Right lung (tissue), 5 donors: Measurements from ENCODE around the gene PTPRM. TPM values are rescaled to one million over a fixed set of nuclear protein-coding genes. Genes with fewer than 3 reads are reported as not detected.

Experiments used
- DNase-seq, 2 donors: peaks; one replicate each; pipeline ENCODE4 v3.0.0-alpha.2; 2013
- polyA plus RNA-seq, 5 donors: library from polyadenylated mRNA; unstranded; fragments of 120-200 nt; gene quantifications; one replicate each; pipeline versions ENCODE4 v1.2.1 to v1.2.3, GENCODE V29; 2013; ENCODE audit warnings: inconsistent platforms in 1 of 5, low replicate concordance in 1 of 5; ENCODE audit not compliant: insufficient read length in 5 of 5, insufficient read depth in 1 of 5

PTPRM gene
- polyA plus RNA-seq, 5 donors = 81.3 to 105 (median 93.0) TPM

DNA sequence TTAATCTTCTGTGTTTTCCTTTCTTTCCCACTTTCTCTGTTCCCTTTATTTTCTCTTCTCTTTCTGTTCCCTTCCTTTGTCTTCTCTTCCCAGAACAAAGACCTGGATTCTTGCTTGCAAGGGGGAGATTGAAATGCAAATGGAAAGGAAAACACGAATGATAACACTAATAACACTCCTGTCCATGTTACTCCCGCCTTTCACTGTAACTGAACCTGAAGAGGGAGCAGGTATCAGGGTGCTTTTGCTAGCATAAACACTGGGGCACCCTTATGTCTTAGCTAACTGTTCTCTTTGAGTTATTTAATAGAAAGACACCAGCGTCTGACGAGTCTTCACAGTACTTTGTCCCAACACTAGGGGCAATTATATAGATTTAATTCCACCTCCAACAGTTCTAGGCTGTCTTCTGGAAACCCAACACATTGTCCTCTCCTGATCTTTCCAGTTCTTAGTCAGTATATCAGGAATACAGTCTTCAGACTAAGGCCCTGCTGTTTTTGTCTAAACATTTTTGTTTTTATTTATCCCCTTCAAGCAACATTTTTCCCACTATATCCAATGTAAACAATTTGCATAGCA is 99.2 kb downstream of the PTPRM start:
- no peak for DNase-seq

DNA sequence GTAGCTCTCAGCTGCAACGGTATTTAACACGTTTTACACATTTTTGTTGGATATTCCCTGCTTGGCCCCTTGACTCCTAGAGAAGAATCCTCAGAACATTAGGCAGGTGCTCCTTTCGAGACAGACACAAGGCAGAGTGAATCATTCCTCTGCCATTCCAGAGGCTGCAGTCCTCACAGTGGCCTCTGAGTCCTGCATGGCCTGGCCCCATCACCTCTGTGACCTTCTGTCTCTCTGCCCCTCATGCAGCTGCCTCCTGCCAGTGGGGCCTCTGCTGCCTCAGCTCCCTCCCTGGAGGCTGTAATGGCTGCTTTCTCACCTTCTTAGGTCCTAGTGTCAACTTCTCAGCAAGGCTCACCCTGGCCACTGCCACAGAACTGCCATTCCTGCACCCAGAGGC is 101.3 kb downstream of the PTPRM start:
- DNase-seq = no peak

DNA sequence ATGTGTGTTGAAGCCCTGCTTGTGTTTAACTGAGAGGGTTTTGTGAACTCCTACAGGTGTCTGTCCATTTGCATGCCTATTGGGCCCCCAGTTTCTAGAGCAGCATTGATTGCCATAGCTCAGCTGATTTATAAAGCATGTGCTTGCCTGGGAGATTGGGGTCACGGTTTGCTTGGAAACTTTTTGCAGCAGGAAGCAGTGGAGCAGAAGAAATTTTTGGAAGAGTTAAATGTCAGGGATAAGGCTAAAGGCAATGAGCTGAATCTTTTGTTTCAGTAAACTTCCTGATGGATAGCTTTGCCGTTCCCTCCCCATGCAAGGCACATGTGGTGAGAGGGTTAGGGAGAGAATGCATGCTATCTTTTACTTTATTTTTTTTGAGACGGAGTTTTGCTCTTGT is 102.2 kb downstream of the PTPRM start:
- no peak for DNase-seq

DNA sequence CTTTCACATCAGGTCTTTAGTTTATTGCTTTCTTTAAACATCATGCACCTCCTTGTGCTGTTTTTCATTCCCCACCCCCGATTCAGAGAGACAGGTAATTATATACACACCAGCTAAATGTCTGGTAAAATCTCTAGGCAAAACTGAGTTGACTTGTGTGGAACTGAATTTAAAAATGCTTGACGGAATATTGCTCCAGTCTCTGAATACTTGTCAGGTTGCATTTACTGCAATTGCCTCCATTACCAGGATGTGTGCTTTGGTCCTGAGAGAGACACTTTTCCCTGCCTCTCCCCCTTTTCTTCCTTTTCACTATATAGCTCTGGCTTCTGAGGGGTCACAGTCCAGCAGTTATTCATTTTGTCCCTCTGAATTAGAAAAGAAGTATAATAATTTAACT is 104.0 kb downstream of the PTPRM start:
- no peak for DNase-seq

DNA sequence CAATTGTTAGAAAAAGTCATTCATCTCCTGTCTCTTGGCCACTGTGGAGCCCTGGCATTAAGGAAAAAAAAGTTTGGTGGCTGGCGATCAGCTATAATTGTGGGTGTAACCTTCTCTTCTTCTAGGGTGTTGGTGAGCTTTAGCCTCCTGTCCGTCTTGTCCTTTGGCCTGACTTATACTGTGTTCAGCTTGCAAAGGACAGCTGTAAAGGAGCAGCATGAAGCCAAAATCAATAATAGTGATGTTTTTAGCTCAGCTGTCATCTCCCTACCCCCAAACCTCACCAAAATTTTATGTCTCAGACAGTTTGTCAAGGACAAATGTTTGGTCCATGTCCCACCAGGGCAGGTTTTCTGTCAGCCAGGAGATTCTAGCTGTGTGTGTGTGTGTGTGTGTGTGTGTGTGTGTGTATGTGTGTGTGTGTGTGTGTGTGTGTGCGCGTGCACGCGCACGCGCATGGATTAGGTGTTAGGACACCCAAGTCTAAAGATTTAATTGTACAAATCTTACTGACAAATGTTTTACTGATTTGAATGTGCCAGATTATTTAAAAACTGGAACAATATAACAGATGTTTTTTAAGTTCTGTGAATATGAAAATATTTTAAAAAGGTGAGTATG is 109.2 kb downstream of the PTPRM start:
- DNase-seq = no peak

DNA sequence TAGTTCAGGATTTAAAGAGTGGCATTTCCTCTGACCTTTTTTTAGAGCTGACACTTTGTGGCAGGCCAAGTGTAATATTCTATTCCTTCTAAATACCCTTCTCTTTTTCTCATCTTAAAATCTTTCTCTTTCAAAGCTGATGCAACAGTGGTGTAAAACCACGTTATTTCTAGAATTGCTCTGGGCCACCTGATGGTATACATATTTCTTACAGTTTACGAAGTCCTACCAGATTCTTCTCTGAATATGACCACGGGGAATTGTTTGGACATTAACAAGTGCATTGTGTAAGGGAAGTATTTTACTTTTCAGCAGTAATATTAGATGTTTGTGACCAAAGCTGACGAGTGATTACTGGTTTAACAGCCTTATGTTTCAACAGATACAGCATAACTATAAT is 109.9 kb downstream of the PTPRM start:
- no peak for DNase-seq

DNA sequence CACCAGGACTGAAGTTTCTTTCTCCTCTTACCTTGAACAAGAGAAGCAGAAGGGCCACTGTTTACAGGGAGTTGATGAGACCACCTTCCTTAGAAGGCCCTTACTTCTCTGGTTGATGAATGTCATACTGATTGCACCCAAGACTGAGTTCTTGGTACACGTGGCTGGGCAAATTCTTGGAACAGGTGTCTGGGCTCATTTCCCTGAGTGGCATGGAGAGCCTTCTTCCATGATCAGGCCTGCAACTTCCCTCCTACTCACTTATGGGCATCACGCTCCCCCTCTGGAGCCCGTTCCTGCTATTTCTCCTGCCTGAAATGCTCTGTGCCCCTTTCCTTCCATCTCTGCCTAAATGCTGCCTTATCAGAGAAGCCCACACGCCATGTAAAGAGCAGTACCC is 110.3 kb downstream of the PTPRM start:
- no peak for DNase-seq

DNA sequence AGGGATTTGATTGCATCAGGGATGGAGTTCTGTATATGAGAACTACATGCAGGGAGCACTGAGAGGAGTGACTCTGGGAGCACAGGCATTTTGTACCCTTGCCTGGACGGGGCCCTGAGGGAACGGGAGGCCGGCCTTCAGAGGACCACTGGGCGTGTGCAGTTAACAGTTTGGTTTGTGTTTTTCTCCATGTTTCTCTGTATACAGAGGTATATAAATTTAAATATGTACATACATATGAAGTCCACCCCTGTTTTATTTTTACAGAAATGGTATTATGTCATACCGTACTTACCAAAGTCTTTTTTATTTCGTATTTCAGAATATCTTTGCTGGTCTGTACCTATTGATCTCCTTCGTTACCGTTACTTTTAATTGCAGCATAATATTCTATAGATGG is 111.3 kb downstream of the PTPRM start:
- DNase-seq = no peak

DNA sequence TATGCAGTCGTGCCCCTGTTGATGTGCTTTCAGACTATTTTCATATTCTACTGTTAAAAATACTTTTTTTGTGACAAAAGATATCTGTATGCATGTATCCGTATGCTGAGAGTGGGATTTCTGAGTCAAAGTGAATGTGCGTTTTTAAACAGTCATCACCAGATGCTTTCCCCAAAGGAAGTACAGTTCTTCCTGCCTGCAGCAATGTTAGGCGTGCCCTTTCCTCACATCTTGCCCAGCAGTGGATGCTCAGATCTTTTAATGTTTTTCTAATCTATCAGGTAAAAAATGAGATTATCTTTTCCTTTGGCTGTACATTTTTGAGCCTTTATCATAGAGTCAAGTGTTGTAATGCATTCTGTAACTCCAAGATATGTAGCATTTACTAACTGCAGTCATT is 111.7 kb downstream of the PTPRM start:
- no peak for DNase-seq

DNA sequence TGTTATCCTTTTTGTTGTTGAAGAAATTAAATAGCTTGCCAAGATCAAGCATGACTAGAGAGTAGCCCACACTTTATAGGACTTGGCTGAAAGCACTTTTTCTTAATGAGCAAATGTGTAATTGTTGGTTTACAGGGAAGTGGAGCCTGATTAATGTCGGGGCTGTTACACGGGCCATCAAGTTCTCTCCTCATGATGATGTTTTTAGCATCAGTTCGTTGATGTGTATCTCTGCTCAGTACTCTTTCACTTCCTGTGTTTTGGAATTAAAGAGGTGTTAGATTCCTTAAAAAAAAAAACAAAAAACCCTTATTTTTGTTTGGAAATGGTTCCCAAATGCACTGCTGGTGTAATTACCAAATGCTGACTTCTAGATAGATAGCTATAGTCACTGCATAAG is 114.2 kb downstream of the PTPRM start:
- DNase-seq = peak in 1 of 2 donors; percentile 13

DNA sequence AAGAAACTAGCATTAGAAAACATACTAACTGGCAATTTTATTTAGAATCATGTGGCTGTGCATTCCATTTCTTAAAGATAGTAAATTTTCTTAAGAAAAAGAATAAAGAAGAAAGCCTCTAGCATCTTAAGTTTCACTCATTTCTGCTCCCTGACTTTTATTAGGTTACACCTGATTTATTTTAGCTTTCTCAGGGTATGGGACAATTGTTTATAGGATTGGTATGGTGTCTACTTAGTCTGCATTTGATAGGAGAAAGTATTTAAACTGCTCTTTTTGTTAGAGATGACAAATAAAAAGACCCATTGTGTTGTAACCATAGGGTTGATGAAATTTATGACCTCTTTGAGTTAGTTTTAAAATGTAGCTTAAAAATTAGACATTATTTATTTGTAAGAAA is 115.2 kb downstream of the PTPRM start:
- no peak for DNase-seq

DNA sequence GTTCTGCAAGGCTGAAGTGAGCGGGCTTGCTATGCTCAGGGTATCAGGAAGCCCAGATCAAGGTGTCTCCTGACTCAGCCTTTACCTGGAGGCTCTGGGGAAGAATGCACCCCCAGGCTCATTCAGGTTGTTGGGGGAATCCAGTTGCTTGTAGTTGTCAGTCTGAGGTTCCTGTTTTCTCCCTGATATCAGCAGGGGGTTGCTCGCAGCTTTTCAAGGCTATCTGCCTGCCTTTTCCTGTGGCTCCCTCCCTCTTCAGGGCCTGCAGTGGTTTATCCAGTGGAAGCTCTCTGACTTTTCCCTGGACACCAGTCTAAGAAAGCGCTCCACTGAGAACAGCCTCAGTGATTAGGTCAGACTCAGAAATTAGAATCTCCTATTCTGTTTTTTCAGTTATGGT is 116.6 kb downstream of the PTPRM start:
- no peak for DNase-seq

DNA sequence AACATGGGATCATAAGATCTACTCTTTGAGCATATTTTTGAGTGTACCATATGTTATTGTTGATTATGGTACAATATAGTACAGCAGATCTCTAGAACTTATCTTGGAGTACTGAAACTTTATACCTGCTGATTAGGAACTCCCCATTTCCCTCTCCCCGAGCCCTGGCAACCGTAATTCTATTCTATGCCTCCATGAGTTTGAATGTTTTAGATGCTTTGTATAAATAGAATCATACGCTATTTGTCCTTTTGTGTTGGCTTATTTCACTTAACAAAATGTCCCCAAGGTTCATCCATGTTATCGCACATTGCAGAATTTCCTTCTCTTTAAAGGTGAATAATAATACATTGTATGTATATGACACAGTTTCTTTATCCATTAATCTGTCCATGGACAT is 117.2 kb downstream of the PTPRM start:
- no peak for DNase-seq

DNA sequence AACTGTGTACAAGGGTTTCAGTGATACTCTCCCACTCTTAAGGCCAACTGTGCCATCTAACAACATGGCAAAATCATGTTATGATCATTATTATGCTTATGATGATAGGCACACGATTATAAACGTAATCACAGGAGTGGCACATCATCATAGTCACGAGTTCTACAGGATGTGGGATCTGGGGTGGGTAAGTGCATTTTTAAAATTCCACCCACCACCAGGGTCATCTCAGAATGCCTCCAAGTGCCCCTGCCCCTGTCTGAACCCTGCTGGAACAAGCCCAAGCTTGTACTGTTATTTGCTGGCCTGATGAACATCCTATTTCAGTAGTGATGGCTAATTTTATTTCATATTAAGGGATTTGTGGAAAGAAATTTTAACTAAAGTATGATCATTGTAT is 117.8 kb downstream of the PTPRM start:
- DNase-seq = no peak

DNA sequence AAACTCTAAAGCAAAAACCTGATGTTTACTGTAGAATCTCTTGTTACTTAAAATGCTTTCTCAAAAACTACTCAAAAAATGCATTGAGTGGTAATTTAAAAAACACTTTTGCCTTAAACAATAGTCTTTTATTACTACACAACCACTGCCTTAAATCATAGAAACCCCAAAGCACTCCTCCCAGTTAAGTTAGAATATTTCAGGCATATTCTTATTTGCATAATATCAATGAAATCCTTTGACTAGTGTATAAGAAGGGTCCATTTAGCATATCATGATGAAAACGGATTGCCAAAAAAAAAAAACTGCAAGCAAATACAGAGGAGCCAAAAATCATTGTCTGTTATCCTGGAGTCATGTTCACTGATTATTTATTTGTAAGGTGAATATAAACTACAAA is 119.2 kb downstream of the PTPRM start:
- DNase-seq = no peak

DNA sequence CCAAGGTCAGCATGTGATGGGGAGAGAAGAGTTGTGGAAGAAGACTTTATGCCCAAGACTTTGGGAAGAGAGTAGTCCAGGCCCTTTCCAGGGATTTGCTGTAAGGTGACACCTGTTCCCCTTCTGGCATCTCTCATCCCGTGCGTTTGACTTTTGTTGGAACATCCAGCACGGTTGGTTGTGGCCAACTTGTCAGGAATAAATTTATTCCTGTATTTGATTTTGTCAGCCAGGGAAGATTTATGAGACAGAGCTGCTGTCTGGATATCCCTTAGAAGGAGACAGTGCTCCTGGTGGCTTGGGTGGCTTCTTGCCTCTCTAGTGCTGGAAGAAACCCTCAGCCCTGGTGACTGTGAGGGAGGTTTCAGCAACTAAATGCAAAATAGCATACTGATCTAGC is 121.5 kb downstream of the PTPRM start:
- DNase-seq = no peak

DNA sequence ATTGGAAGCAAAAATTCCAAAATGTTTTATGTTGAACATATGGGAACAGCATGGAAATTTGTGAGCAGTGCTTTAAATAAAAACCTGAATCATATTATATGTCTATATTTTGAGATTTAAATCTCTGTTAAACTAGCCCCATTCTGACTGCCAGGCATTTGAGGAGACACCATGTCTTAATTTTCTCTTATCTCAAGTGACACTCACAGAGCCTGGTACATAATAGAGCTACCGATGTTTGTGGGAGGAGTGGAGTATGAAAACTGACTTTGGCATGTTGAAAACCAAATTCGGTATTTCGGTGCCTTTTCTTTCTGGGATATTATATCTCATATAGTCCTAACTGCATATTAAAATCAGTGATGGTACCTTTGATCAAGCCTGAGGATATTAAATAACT is 124.1 kb downstream of the PTPRM start:
- DNase-seq = no peak

DNA sequence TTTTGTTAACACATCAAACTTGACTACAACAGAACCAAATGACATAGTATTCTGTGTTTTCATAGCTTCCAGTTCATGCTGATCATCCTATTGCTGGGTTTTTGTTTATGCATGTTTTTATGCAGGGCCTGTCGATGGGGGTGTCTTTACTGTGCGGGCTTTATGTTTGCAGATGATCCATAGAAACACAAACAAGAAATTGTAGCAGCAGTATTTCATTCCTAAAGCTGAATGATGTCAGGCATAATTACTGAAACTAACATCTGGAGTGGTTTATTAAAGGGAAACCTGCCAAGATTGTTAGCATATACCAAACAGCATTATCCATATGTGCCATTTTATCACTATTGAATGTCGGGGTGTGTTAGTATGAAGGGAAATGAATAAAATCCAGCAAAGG is 129.7 kb downstream of the PTPRM start:
- peak in 1 of 2 donors; percentile 16 for DNase-seq

DNA sequence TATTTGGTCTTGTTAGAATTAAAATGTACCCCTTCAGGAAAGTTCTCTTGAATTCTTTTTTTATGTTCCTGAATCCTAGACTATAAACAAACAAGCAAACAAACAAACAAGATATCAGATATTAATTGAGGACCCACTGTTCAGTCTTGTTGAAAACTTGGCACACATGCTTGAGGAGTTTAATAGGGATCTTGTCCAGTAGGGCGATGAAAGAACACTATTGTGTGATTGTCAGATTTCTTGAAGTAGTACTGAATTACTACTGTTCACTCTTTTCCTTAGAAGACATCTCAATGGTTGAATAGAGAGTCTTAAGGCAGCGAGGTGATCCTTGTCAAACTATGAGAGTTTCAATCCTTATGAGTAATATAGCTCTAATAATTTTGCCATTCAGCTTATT is 130.2 kb downstream of the PTPRM start:
- DNase-seq = no peak

DNA sequence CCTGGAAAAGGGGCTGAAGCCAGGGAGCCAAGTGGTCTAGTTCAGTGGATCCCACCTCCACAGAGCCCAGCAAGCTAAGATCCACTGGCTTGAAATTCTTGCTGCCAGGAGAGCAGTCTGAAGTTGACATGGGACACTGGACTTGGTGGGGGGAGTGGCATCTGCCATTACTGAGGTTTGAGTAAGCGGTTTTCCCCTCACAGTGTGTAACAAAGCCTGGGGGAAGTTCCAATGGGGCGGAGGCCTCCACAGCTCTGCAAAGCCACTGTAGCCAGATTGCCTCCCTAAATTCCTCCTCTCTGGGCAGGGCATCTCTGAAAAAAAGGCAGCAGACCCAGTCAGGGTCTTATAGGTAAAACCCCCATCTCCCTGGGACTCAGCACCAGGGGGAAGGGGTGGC is 144.4 kb downstream of the PTPRM start:
- DNase-seq = no peak

DNA sequence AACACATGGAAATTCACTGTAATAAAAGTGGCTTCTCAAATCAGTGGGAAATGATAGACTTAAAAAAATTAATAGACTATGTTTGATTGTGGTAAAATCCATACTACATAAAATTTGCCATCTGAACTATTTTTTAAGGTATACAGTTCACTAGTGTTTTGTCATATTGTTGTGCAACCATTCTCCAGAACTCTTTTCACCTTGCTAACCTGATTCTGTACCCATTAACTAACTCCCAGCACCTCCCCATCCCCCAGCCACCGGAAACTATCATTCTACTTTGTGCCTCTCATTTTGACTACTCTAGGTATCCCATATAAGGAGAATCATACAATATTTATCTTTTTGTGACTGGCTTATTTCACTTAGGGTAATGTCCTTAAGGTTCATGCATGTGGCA is 153.3 kb downstream of the PTPRM start:
- no peak for DNase-seq

DNA sequence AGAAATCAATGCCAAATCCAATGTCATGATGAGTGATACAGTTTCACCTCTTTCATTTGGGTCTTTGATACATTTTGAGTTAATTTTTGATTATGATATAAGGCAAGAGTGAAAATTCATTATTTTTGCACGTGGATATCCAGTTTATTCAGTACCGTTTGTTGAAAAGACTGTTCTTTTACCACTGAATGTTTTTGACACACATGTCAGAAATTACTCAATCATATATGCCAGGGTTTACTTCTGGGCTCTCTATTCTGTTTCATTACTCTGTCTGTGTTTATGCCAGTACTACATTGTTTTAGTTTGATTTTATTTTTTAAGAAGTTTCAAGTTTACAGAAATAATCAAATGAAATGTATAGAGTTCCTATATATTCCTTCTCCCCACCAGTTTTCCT is 154.4 kb downstream of the PTPRM start:
- DNase-seq = no peak

DNA sequence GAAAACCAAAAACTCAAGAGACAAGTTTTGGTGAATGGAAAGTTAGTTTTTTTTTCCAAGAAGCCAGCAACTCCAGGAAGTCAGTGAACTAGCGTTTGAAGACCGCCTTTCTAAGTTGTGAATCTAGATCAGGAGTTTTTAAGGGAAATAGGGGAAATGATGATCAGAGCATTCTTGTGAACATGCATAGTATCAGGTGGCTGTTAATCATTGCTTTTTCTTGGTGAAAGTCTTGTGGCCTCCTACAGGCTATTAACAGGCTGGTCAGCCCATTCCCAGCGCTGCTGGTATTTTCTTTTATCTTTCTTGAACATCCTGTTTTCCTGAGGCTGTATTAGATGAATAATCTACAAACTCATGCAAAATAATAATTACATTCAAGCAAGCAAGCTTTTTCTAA is 155.8 kb downstream of the PTPRM start:
- DNase-seq = no peak

DNA sequence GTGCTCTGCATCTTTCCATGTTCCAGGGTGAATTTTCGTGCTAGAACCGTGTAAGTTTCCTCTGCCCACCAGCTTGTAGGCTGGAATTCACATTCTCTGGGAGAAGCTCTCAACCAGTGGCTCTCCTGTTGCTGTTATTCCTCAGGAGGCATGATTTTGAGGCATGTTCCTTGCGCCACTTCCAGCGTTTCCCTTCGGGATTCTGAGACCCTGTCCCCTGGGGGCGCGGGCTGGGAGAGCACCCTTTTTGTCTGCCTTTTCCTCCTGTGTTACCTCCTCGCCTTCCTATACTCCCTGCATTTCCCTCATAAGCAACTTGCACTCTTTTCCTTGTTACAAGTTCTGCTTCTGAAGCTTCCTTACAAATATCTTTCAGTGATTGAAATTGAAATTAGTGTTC is 156.4 kb downstream of the PTPRM start:
- no peak for DNase-seq
